Liver (tissue), 9 donors: ENCODE results near the gene CDH23. TPM values are rescaled to one million over a fixed set of nuclear protein-coding genes. Genes with fewer than 3 reads are reported as not detected.

Experiments used
- DNase-seq: peaks from one replicate; pipeline ENCODE4 v3.0.0-alpha.2; 2017; ENCODE audit warnings: low spot score
- H3K27ac ChIP-seq, 2 donors: one replicate each; pipeline ENCODE4 v1.7.0; 2013; ENCODE audit warnings: inconsistent platforms in 2 of 2, low read length in 2 of 2, control low read depth in 1 of 2, low read depth in 1 of 2, mild to moderate bottlenecking in 1 of 2
- H3K27me3 ChIP-seq, 4 donors: one replicate each; pipeline versions ENCODE4 v1.6.1 to v1.7.0; 2013; ENCODE audit warnings: low read length in 3 of 4, inconsistent platforms in 1 of 4, mild to moderate bottlenecking in 1 of 4, moderate library complexity in 1 of 4; ENCODE audit not compliant: control insufficient read depth in 4 of 4, insufficient read depth in 4 of 4
- H3K36me3 ChIP-seq, 4 donors: one replicate each; pipeline versions ENCODE4 v1.6.1 to v1.7.0; 2013; ENCODE audit warnings: low read length in 3 of 4, mild to moderate bottlenecking in 3 of 4, low read depth in 1 of 4, moderate library complexity in 1 of 4; ENCODE audit not compliant: control insufficient read depth in 4 of 4, insufficient read depth in 3 of 4
- H3K4me1 ChIP-seq, 4 donors: one replicate each; pipeline versions ENCODE4 v1.6.1 to v1.7.0; 2013; ENCODE audit warnings: low read length in 3 of 4, mild to moderate bottlenecking in 3 of 4, moderate library complexity in 1 of 4; ENCODE audit not compliant: control insufficient read depth in 4 of 4, insufficient read depth in 4 of 4
- H3K4me3 ChIP-seq, 3 donors: one replicate each; pipeline versions ENCODE4 v1.6.1 to v1.7.0; 2013; ENCODE audit warnings: low read length in 3 of 3, control low read depth in 1 of 3, low read depth in 1 of 3, mild to moderate bottlenecking in 1 of 3
- H3K9ac ChIP-seq, 2 donors: one replicate each; pipeline ENCODE4 v1.7.0; 2013; ENCODE audit warnings: low read length in 2 of 2, mild to moderate bottlenecking in 2 of 2, moderate library complexity in 2 of 2, control low read depth in 1 of 2, low read depth in 1 of 2
- H3K9me3 ChIP-seq, 4 donors: one replicate each; pipeline versions ENCODE4 v1.6.1 to v1.7.0; 2013; ENCODE audit warnings: low read length in 3 of 4; ENCODE audit not compliant: control insufficient read depth in 4 of 4
- ATF3 ChIP-seq: IDR thresholded peaks from 2 replicates; pipeline ENCODE4 v1.6.1; 2016; ENCODE audit warnings: antibody characterized with exemption
- CTCF ChIP-seq: fragments of 150-350 bp; IDR thresholded peaks from 2 replicates; pipeline ENCODE4 v1.5.1; 2017; ENCODE audit warnings: improper control_type of control experiment, low read depth, low read length; ENCODE audit not compliant: missing input control
- EGR1 ChIP-seq, 2 donors: IDR thresholded peaks; 2 replicates each; pipeline ENCODE4 v1.6.1; 2016 to 2018; ENCODE audit warnings: antibody characterized with exemption in 2 of 2, low read depth in 2 of 2
- FOXA1 ChIP-seq: IDR thresholded peaks from 2 replicates; pipeline ENCODE4 v1.6.1; 2016; ENCODE audit warnings: antibody characterized with exemption
- FOXA2 ChIP-seq: IDR thresholded peaks from 2 replicates; pipeline ENCODE4 v1.6.1; 2016; ENCODE audit warnings: antibody characterized with exemption
- GABPA ChIP-seq, 2 donors: IDR thresholded peaks in 1 of 2; conservative IDR thresholded peaks in 1 of 2; 2 replicates each; pipeline ENCODE4 v1.6.1; 2016; ENCODE audit warnings: antibody characterized with exemption in 2 of 2, mild to moderate bottlenecking in 1 of 2, moderate library complexity in 1 of 2
- HNF4A ChIP-seq, 2 donors: conservative IDR thresholded peaks; 2 replicates each; pipeline ENCODE4 v1.6.1; 2016; ENCODE audit warnings: antibody characterized with exemption in 2 of 2, mild to moderate bottlenecking in 2 of 2
- HNF4G ChIP-seq: IDR thresholded peaks from 2 replicates; pipeline ENCODE4 v1.6.1; 2016; ENCODE audit warnings: antibody characterized with exemption
- JUND ChIP-seq, 2 donors: IDR thresholded peaks; 2 replicates each; pipeline ENCODE4 v1.6.1; 2016; ENCODE audit warnings: antibody characterized with exemption in 2 of 2
- MAX ChIP-seq: IDR thresholded peaks from 2 replicates; pipeline ENCODE4 v1.6.1; 2016; ENCODE audit warnings: antibody characterized with exemption
- NR2F2 ChIP-seq: IDR thresholded peaks from 2 replicates; pipeline ENCODE4 v1.6.1; 2016; ENCODE audit warnings: antibody characterized with exemption
- RAD21 ChIP-seq, 2 donors: IDR thresholded peaks; 2 replicates each; pipeline ENCODE4 v1.6.1; 2016; ENCODE audit warnings: antibody characterized with exemption in 2 of 2, mild to moderate bottlenecking in 2 of 2
- REST ChIP-seq: IDR thresholded peaks from 2 replicates; pipeline ENCODE4 v1.6.1; 2016; ENCODE audit warnings: antibody characterized with exemption, mild to moderate bottlenecking
- RXRA ChIP-seq, 2 donors: IDR thresholded peaks; 2 replicates each; pipeline ENCODE4 v1.6.1; 2017 to 2018; ENCODE audit warnings: antibody characterized with exemption in 2 of 2, mild to moderate bottlenecking in 1 of 2
- SP1 ChIP-seq: IDR thresholded peaks from 2 replicates; pipeline ENCODE4 v1.6.1; 2018; ENCODE audit warnings: antibody characterized with exemption, mild to moderate bottlenecking
- TAF1 ChIP-seq: conservative IDR thresholded peaks from 2 replicates; pipeline ENCODE4 v1.6.1; 2016; ENCODE audit warnings: antibody characterized with exemption, mild to moderate bottlenecking
- YY1 ChIP-seq: IDR thresholded peaks from 2 replicates; pipeline ENCODE4 v1.6.1; 2016; ENCODE audit warnings: antibody characterized with exemption, mild to moderate bottlenecking
- ZBTB33 ChIP-seq: IDR thresholded peaks from 2 replicates; pipeline ENCODE4 v1.6.1; 2016; ENCODE audit warnings: antibody characterized with exemption
- WGBS: extraction: QIAGEN DNeasy Blood & Tissue Kit; methylation state at CpG from one replicate; pipeline ENCODE4 v1.1.7; 2013; 5-methylcytosine and 5-hydroxymethylcytosine counted together
- polyA plus RNA-seq, 2 donors: library from polyadenylated mRNA; stranded (reverse) in 1 of 2; unstranded in 1 of 2; fragments of 200-250 nt in 1 of 2; fragments of >200 nt in 1 of 2; fragmentation: Nextera tagmentation in 1 of 2; extraction: Ambion mirVana in 1 of 2; gene quantifications; one replicate each; pipeline versions ENCODE4 v1.2.1 to v1.2.3, GENCODE V29; 2013 to 2015
- total RNA-seq, 2 donors: library from RNA; depleted of rRNA; stranded (reverse); fragments of >200 nt; gene quantifications; one replicate each; pipeline ENCODE4 v1.2.3, GENCODE V29; 2014
- donor health status: healthy.
- donor health status: healthy.
- donor health status: healthy.
- donor health status: healthy.
- donor health status: healthy.

The CDH23 gene
- total and polyA plus RNA-seq, 4 donors = 1.5 to 4.7 (median 3.4) TPM

- H3K9ac ChIP-seq = no peak overlapping the region
- H3K9me3 ChIP-seq = no peaks in the 10 kb centered on the region
- H3K27ac ChIP-seq = no peak overlapping the region
- H3K36me3 ChIP-seq = peaks cover 0 to 5% (median 3%) of the 10 kb centered on the region in 4 donors
- no peak for DNase-seq
- peaks cover 2 to 20% (median 12%) of the 10 kb centered on the region in 4 donors for H3K4me1 ChIP-seq
- no peaks in the 10 kb centered on the region for H3K27me3 ChIP-seq
- no peak for TF ChIP-seq REST
- TF ChIP-seq FOXA1 = no peak
- TF ChIP-seq RXRA (IDR thresholded peaks at IDR 0.05) = no peak
- no peak for TF ChIP-seq RAD21 (IDR thresholded peaks at IDR 0.05)
- TF ChIP-seq FOXA2 = no peak
- no peak for TF ChIP-seq NR2F2
- TF ChIP-seq HNF4A (conservative IDR thresholded peaks at IDR 0.05) = no peak
- no peak for TF ChIP-seq SP1
- no peak for TF ChIP-seq CTCF
- TF ChIP-seq GABPA (IDR thresholded peaks at IDR 0.05 in 1 of 2, conservative IDR thresholded peaks at IDR 0.05 in 1 of 2) = no peak
- TF ChIP-seq ZBTB33 = no peak
- no peak for TF ChIP-seq EGR1 (IDR thresholded peaks at IDR 0.05; ENCODE audit: low read depth in 2 of 2)
- TF ChIP-seq HNF4G = no peak
- no peak for TF ChIP-seq YY1
- TF ChIP-seq TAF1 = no peak
- no peak for TF ChIP-seq ATF3
- no peak for TF ChIP-seq MAX
- TF ChIP-seq JUND (IDR thresholded peaks at IDR 0.05) = no peak
- no peak overlapping the region for H3K4me3 ChIP-seq
- WGBS = 96% methylated on average over 7 of the region's 7 CpGs
These were observed 41.9 kb upstream of the CDH23 start for GRCh38 chr10:71354776-71355175.
